Left cardiac atrium (tissue), 4 donors: ENCODE results near the gene CD63. TPM values are rescaled to one million over a fixed set of nuclear protein-coding genes. Genes with fewer than 3 reads are reported as not detected.

Experiments
- ATAC-seq, 2 donors: fragments of 200-7000 bp; cut with Tn5 transposase; one replicate each; pipeline ENCODE4 v1.9.1; 2020; ENCODE audit warnings: mild to moderate bottlenecking in 2 of 2, moderate library complexity in 2 of 2
- DNase-seq: peaks from one replicate; pipeline ENCODE4 v3.0.0-alpha.2; 2020
- intact Hi-C, 2 donors: fragments of 100-400 bp; cut with DNase I; formaldehyde crosslinking; loops; one replicate each; pipeline versions ENCODE4 v1.14.1 to v1.15.1; 2022 to 2023
- total RNA-seq, 2 donors: library from RNA; stranded (reverse); fragmentation: NEBNext Ultra II Directional; extraction: Animal tissue kit (Norgen Biotek cat#: 25700); gene quantifications; one replicate each; pipeline ENCODE4 v1.2.1, GENCODE V29; 2021
- donor health status: DM: no; HTN: yes; CAD: no.
- donor health status: DM: no; HTN: yes; CAD: no; lungs with severe emphysema.
- donor health status: DM: yes; HTN: yes; CAD: no.
- donor health status: Dilated cardiomyopathy.

The CD63 gene
- total RNA-seq, 2 donors from 2014 or later: 1,288 to 1,875 TPM

DNA sequence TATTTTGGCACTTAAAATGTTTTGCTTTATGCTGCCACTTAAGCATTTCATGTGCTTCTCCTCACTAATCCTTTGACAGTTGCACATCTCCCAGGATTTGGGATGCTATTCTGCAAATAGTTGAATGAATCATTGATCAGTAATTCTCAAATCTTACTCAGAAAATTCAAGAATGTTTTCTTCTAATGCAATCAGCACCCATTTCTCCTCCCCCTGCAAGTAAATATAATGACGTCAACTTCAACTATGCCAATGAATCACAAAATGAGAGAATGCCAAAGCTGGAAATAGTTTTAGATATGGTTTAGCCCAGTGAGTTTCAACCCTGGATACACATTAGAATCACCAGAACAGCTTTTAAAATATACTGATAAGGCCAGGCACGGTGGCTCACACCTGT, 15.1 kb downstream of the CD63 start:
- DNase-seq (no peak), ATAC-seq (no peak)
- intact Hi-C loops: no loop called here

DNA sequence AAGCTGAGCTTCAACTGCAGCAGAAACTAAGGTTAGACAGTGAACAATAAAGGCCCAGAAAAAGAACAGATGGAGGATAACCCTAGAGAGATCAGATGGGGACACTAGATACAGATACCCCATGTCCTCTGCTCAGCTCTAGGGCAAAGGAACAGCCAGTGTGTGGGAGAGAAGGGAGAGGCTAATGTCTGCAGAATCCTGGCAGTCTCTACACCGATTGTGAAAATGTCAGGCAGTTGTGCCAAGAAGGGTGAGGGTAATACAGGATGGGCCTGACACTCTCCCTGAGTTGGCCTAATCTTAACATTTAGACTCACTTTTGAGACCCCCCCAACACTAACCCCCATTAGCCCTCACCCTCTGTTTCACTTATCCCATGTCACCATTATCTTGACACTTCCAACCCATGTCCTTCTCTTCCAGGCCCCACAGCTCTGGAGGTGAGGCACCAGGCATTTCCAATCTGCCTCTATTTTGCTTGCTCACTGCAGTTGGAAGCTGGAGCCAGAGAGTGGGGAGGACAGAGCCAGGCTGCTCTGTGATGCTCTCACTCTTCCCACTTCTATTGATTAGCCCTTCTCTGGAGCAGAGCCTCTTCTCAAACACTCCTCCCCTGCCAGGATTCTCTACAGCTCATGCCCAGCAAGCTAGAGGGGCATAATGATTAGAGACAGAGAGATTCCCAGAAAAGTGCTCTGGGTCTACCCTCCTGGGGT, 16.0 kb downstream of the CD63 start:
- intact Hi-C loops: no loop called here
- DNase-seq: peak; percentile 21
- ATAC-seq: peak in 1 of 2 donors; percentile 13

DNA sequence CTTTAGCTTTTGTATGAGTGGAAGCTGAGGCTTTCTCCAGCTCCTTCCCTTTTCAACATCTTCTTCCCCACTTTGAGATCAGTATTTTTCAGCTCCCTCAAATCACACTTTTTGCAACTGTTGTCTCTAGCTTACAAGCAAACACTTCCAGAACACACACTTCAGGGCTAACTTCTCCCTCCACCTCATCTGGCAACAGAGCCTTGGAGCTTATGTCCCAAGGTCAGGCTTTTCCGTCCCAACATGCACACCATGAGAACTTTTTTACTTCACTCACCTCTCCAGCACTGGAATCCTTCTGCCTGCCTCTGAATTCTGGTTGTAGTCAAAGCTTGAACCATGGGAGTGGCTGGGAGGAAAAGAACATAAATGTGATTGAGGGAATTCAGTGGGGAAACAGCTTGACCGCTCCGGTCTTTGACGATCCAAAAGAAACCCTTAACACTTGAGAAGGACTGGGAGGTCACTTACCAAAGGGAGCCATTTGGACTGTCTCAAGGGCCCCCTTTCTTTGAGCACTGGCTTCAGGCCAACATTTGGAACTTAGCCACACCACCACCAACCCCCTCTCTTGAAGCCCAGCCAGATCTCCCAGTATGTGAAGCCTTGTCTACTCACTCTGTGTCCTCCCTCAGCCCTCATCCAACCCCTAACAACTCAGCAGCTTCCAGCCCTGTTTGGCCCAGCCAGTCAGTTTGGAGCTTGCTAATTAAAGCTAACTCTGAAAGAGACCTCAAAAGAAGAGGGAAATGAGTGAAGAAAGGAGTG, 16.8 kb downstream of the CD63 start:
- intact Hi-C loops: no loop called here
- ATAC-seq: peak; percentile 34 to 58
- DNase-seq: peak; percentile 71

DNA sequence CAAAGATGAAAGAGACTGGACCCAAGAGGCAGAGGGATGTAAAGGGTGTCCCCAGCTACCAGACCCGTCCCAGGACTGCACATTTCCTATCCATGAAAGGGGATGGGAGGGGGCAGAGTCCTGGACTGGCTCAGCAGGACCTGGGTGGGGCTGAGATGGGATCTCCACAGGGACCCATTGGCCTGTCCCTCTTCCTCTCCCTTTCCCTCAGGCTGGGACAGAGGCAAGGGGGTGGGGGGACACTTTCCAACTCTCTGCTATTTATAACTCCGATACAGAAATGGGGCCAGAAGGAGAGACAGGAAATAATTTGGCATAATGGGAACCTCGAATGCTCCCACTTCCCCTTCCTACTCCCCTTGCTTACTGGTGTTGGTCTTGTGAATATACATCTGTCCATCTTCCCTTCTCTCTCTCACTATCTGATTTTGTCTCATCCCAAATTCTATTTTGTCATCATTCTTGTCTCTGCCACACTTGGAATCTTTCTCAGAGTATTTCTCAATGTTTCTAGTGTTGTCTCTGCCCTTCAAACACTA, 20.0 kb downstream of the CD63 start:
- ATAC-seq (peak; percentile 55 to 58), DNase-seq (peak; percentile 66)
- intact Hi-C loops: no loop called here

DNA sequence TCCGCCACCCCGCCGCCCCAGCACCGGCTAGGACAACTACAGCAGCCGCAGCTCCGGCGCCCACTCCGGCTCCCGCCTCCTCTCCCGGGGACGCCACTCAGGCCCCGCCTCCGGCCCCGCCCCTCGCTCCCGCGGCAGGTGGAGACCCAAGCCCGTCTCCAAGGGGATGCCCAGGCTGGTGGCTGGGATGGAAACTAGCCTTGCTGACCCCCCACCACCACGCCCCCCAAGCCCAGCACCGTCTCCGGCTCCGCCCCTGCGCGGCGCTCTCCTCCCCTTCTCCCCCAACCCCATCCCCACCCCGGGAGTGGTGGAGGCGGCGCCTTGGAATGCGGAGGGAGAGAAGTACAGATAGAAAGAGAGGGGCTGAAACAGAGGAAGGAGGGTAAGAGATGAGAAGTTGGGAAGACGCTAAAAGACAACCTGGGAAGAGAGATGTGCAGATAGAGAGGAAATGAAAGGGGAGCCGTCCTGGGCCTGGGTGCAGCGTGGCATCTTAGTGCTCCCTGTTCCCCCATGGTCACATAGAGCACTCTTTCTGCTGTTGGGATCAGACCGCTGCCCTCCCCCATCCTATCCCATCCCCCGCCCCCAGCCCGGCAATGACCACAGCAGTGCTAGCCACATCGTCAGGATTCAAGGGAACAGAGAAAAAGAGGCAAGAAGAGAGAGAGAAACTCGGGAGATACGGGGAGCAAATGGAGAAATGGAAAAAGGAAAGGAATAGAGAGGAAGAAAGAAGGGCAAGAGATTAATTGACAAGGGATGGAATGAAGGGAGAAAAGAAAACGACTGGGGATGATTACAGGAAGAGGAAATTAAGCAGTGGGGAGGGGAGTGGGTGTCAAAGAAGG, 20.7 kb downstream of the CD63 start, which contains the start of gene ITGA7:
Gene ITGA7, minus strand, starts transcription at position 64 of the 854 bp plus-strand sequence. CDS start 222 bp downstream, outside the sequence.
- intact Hi-C loops: no loop called here
- peak; percentile 51 to 69 for ATAC-seq
- peak; percentile 82 for DNase-seq

DNA sequence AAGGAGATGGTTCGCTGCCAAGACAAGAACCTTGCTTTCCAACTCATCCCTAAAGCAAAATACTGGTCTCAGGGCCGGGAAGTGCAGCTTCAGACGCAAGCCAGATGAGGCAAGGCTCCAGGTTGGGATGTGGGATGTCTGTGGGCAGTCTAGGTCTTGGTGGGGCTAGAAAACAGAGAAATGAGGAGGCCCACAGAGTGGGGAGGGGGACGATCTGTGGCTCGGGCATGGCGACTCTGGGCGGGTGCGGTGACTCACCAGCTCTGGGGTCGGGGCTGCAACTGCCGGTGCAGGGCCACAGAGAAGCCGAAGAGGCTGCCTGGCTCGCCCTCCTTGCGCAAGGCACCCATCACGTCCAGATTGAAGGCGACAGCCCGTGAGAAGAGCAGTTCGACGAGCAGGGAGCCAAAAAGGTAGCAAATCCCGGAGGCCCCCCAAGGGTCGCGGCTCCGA, 21.6 kb downstream of the CD63 start:
- intact Hi-C loops: no loop called here
- ATAC-seq (peak in 1 of 2 donors; percentile 8), DNase-seq (peak; percentile 41)

DNA sequence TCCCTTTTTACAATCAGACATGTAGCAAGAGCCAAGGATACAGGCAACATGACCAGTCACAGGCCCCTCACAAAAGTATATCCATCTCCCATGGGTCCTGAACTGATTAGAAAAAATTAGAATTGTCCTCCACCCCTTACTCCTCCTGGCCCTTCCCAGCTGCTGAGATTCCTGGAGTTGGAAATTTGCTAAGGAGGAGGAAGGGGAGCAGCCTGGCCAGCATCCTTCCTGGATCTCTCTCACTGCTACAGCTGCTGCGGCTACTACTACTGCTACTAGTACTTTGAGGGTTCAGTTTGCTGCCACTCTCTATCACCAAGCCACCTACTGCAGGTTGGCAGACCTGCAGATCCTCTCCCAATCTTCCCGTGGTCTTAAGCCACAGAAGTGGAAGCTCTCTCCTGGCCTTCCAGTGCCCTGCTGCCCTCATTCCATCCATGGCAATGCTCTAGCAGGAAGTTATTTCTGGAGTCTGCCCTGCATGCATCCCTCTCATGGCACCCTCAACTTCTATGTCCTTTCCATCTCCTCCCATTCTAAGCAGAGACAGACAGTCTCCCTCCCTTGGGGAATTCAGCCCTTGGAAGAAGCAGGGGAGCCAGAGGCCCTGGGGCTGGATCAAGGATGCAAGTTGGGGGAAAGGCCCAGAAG, 22.1 kb downstream of the CD63 start:
- intact Hi-C loops: no loop called here
- DNase-seq: peak; percentile 16
- no peak for ATAC-seq

DNA sequence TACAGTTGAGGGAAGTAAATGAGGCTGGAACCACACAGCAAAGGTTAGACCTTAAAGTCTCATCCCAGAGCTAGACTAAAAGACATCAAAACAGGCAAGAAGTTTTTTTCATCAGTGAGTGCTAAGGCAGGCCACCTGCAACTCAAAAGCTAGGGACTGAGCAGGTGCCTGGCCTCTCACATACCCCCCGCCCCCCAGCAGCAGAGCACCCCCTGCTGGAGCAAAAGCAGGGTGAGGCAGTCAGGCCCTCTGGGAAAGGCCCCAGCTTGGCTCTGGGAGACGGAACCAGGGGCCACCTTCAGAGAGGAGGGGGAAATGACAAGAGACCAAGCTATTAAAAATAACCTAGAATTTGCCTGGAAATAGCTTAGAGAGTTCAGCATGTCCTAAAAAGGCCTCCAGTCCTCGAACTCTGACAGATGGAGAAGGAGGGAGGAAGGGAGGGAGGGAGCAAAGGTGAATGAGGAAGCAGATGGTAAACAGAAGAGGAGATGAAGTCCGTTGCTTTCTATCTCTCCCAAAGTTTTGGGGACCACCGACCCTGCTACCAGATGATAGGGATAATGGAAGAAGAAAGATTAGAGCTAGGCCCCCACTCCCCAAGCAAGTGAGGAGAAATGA, 22.9 kb downstream of the CD63 start:
- ATAC-seq: no peak
- intact Hi-C loops: no loop called here
- DNase-seq: peak; percentile 19

DNA sequence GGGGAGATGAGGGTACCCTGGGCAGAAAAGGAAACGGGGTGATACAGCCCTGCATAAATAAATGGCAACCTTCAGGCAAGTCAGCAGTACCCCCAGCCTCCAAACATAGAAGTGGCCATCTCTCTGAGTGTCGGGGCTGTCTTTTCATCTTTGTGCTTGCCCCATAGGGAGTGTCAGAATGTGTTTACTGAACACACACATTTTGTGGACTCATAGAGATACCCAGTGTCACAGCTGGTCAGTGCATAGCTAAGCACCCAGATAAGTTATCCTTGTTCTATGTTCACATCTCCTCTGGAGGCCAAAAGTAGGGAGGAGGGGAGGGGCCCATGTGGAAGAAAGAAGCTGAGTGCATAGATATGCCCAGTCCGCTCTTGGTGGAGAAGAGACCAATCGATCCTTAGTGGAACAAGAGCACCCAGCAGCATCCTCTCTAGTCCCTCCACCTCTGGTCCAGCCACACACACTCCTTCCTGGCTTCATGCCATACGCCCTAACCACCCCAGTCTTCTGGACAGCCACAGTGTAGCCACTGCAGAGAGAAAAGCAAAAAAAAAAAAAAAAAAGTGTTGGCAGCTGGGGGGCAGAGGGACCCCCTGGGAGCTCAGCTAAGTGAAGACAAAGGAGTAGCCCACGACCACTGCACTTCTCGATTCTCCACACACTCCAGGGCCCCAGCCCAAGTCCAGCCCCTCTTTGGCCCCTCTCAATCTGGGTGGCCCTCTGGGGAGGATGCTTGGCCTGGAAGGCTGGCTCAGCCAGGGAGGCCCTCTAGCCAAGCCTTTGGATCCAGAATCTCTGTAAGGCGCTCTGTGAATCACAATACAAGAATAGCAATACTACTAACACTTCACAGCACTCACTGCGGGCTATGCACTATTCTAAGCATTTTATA, 23.7 kb downstream of the CD63 start:
- intact Hi-C loops: no loop called here
- peak; percentile 26 for DNase-seq
- peak; percentile 2 to 6 for ATAC-seq

DNA sequence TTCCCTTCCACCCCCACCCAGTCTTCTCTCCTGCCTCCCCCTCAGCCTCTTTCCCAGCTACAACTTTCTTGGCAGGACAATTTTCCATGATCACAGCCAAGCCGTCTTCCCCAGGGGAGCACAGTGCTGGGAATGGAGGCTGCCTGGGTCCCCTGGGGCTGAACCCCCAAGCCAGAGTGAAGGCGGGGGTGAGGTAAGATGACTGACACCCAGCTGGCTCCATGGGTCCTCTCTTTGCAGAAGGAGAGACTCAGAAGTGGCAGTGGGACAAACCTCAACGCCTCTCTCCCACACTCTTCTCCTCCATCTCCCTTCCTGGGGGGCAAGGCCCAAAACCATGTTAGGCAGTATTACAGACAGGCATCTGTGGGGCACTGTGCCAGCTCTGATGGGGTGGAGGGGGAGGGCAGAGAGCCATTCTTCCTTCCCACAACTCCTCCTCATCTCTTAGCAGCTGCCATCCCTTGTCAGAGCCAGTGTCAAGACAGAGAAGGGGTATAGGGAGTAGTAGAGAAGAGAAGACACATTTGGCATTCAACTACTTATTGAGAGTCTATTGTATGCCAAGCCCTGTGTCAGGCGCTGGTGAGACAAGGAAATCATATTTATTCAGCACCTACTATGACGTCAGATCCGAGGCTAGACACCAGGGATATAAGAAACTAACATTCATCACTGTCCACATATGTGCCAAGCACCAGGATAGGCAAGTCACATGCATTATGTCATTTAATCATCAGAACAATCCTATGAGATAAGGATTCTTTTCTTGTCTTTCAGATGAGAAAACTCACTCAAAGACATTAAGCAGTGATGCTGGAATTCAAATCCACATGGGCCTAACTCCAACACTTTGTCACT, 24.7 kb downstream of the CD63 start:
- DNase-seq: peak; percentile 38
- intact Hi-C loops: no loop called here
- peak; percentile 1 to 13 for ATAC-seq

DNA sequence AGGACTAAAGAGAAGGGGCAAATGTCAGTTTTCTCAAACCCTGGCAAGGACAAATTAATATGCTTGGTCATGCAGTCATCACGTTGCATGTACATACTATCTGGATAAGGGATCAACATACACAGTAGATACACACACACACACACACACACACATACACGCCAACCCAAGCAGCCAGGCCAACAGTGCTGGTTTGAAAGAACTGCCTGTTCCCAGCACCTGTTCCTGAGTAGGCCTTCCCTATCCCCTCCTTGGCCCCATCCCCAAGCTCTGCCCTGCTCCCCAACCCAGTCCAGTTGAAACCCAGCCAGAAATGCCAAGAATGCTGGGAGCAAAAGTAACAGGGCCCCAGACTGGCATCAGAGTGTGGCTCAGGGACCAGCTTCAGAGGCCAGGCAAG, 25.5 kb downstream of the CD63 start:
- intact Hi-C loops: no loop called here
- peak; percentile 48 for DNase-seq
- ATAC-seq: peak; percentile 9 to 29

DNA sequence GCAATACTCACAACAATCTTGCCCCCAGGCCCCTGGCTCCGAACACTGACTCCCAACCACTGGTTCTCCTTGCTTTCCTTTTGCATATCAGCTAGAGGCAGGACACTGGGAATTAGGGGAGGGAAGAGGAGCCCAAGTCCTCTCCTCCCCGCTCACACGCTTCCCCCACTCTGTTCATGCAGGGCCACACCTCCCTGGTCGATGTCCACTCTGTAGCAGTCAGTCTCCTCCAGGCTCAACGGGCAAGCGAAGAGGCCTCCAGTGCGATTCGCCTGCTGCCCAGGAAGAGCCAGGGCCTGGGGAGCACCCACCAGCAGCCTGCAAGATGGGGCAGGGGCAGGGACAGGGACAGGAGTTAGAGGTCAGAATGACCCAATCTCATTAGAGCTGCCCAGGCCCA, 25.9 kb downstream of the CD63 start:
- peak in 1 of 2 donors; percentile 0 for ATAC-seq
- DNase-seq: peak; percentile 18
- intact Hi-C loops: no loop called here

DNA sequence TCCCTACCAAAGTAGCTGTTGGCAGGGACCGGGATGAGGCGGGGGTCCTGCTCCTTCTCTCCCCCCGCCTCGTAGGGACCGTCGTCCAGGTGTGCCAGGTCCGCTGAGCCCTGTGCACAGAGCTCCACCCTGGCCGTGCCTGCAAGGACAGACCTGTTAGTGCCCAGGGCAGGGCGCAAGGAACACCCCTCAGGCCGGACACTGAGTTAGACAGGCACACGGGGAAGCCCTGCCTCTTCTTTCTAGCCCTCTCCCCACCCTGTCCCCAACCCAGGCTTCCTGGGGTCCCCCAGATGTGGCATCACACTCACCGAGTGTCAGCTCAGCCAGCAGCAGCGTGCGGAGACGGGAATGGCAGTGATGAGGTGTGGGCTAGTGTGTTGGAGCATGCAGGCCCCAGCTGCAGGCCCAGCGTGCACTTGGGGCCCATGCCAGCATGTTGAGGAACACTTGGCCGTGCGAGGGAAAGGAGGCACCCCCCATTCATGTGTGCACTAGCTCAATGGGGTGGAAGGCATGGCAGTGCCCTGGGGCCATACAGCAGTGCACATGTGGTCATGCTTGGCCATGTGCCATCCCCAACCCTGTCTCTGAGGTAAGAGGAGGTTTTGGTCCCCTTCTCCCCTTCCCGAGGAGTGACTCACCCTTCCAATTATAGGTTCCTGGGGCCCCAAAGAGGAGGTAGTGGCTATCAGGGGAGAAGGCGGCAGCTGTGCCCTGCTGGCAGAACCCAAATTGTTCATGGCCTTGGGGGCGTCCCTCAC, 28.4 kb downstream of the CD63 start:
- DNase-seq: no peak

DNA sequence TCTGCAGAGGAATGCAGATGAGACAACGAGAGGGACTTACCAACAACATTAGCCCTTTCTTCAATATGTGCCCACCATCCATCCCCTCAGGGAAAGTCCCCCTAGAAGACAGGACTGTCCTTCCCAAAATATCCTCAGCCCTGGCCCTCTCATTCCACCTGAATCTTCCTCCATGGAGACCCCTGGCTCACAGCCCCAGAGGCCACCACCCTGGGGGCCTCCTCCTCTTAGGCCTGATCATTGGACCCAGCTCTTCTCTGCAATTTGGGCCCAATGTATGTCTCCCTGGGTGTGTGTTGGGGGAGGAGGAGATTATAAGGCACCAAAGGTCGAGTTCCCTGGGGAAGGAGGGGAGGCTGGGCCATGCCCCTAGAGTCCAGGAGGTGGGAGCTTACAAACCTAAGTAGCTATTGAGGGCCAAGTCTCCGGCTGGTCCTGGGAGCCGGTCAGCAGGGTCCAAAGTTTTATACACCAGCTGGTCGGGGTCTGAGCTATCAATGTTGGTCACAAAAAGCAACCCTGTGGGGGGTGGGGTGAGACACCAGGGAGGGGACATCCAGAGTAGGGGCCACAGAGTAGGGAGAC, 29.2 kb downstream of the CD63 start:
- DNase-seq (no peak), ATAC-seq (no peak)
- intact Hi-C loops: no loop called here

More for the DNA sequence above, 28.4 kb downstream of the CD63 start:
- intact Hi-C loops: no loop called here
- peak in 1 of 2 donors; percentile 27 for ATAC-seq

DNA sequence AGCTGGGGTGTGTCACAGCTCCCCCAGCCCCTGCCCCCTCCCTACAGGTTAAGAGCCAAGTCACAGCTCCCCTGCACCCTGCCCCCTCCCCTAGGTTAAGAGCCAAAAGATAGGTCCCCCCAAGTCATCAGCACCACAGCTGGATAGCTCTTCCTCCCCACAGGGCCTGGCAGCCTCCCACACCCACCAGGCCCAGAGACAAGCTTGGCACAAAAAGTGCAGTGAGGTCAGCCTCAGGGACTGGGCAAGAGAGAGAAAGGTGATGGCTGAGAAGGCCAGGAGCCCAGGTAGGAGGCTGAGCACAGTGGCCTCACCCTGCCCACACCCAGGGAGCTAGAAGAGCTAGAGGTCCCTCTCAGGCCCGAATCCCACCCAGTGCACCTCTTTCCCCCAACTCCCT, 29.8 kb downstream of the CD63 start:
- DNase-seq (no peak), ATAC-seq (no peak)
- intact Hi-C loops: no loop called here
